Activated CD8-positive, alpha-beta memory T cell treated with anti-CD3 and anti-CD28 coated beads, Interleukin-2, amount 50 U/mL, for 24 hours (primary cell): ENCODE measurements around the gene ERC1.
A peak's percentile ranks its signal among the peaks of the same experiment; 100 is the strongest.
"Not testable (repeated sequence)": the region's sequence is repeated elsewhere in the genome, so short reads cannot be mapped to it uniquely, and the experiment has no call there.

Experiments
- DNase-seq: peaks from one replicate; pipeline ENCODE4 v3.0.0-alpha.2; 2020; ENCODE audit errors: extremely low read depth

The ERC1 gene

GRCh38 chr12:1073652-1074051 is 82.6 kb downstream of the ERC1 start:
- no peak for DNase-seq

- no peak for DNase-seq
Measured at GRCh38 chr12:1077036-1077803, 86.2 kb downstream of the ERC1 start.

GRCh38 chr12:1078002-1078401 is 87.0 kb downstream of the ERC1 start:
- no peak for DNase-seq

GRCh38 chr12:1080520-1081223 is 89.6 kb downstream of the ERC1 start:
- DNase-seq, result no peak

- no peak for DNase-seq
Measured at GRCh38 chr12:1083151-1083888, 92.3 kb downstream of the ERC1 start.

GRCh38 chr12:1083889-1084262 is 92.9 kb downstream of the ERC1 start:
- DNase-seq, result no peak

- no peak for DNase-seq
Measured at GRCh38 chr12:1091350-1091749, 100.3 kb downstream of the ERC1 start.

GRCh38 chr12:1093166-1093751 is 102.2 kb downstream of the ERC1 start:
- DNase-seq, result no peak

- DNase-seq, result no peak
Measured at GRCh38 chr12:1094714-1095113, 103.7 kb downstream of the ERC1 start.

GRCh38 chr12:1099158-1099557 is 108.1 kb downstream of the ERC1 start:
- no peak for DNase-seq

- DNase-seq, result not testable (repeated sequence)
Measured at GRCh38 chr12:1099618-1100017, 108.6 kb downstream of the ERC1 start.

GRCh38 chr12:1102115-1102514 is 111.1 kb downstream of the ERC1 start:
- DNase-seq, result no peak

- DNase-seq, result no peak
Measured at GRCh38 chr12:1102791-1103450, 111.9 kb downstream of the ERC1 start.

- no peak for DNase-seq
Measured at GRCh38 chr12:1103632-1104031, 112.6 kb downstream of the ERC1 start.

GRCh38 chr12:1104088-1104800 is 113.2 kb downstream of the ERC1 start:
- no peak for DNase-seq

GRCh38 chr12:1107669-1108068 is 116.6 kb downstream of the ERC1 start:
- DNase-seq, result no peak

GRCh38 chr12:1108276-1108675 is 117.3 kb downstream of the ERC1 start:
- no peak for DNase-seq

- DNase-seq, result no peak
Measured at GRCh38 chr12:1115484-1116231, 124.6 kb downstream of the ERC1 start.

GRCh38 chr12:1117371-1117770 is 126.3 kb downstream of the ERC1 start:
- no peak for DNase-seq

- DNase-seq, result peak; percentile 45
Measured at GRCh38 chr12:1117970-1118563, 127.0 kb downstream of the ERC1 start.
